GM12878 (cell line): Measurements from ENCODE around the gene PTPRN2. TPM values are rescaled to one million over a fixed set of nuclear protein-coding genes. Genes with fewer than 3 reads are reported as not detected.

Source experiments
- ATAC-seq: fragments of 200-7000 bp; cut with Tn5 transposase; 3 replicates; pipeline ENCODE4 v1.9.1; 2020; ENCODE audit warnings: mild to moderate bottlenecking, moderate library complexity
- BruUV-seq: library from RNA; stranded (reverse); fragments of 400-500 nt; replicated peaks from 2 replicates; lab custom pipeline; 2021; lab: Mats Ljungman, UMichigan
- CTCF ChIA-PET: fragments of 300-600 bp; sonication (Branson Sonifier 250); formaldehyde crosslinking; extraction: SDS; loops from one replicate; lab custom pipeline; 2021; ENCODE audit warnings: inconsistent platforms; lab: Yijun Ruan, JAX
- POLR2A ChIA-PET: fragments of 350-600 bp; formaldehyde crosslinking; extraction: SDS; loops from one replicate; lab custom pipeline; 2021; ENCODE audit warnings: inconsistent platforms; lab: Charles Lee
- RAD21 ChIA-PET: fragments of 300-600 bp; sonication (Branson Sonifier 250); formaldehyde crosslinking; loops from one replicate; lab custom pipeline; 2023; ENCODE audit warnings: antibody characterized with exemption; ENCODE audit not compliant: unreplicated experiment; lab: Charles Lee
- SMC1A ChIA-PET: fragments of 300-600 bp; sonication (Branson Sonifier 250); formaldehyde crosslinking; loops from one replicate; lab custom pipeline; 2023; ENCODE audit not compliant: unreplicated experiment, uncharacterized antibody; lab: Charles Lee
- DNase-seq: peaks from one replicate; pipeline ENCODE4 v3.0.0-alpha.2; 2011; ENCODE audit warnings: low read depth, low spot score
- FAIRE-seq: peaks from 3 replicates; lab custom pipeline; 2011; peaks lifted over from hg19 to GRCh38; lab: Jason Lieb, UNC
- H2AFZ ChIP-seq: 2 replicates; pipeline ENCODE4 v1.6.0; 2011; ENCODE audit warnings: low read depth, low read length, control low read depth; ENCODE audit not compliant: control insufficient read depth
- H3K27ac ChIP-seq: 2 replicates; pipeline ENCODE4 v1.5.1; 2011; ENCODE audit warnings: control low read depth; ENCODE audit not compliant: control insufficient read depth, insufficient read depth
- H3K27me3 ChIP-seq, 2 experiments: replicated peaks in 1 of 2; 2 replicates each; pipeline versions ENCODE4 v1.6.0 to v1.6.1; 2011; ENCODE audit warnings: low read length in 1 of 2; ENCODE audit not compliant: control insufficient read depth in 2 of 2, insufficient read depth in 2 of 2
- H3K36me3 ChIP-seq, 2 experiments: 2 replicates each; pipeline ENCODE4 v1.5.1; 2011; ENCODE audit warnings: low read length in 1 of 2; ENCODE audit not compliant: control insufficient read depth in 2 of 2, insufficient read depth in 2 of 2
- H3K4me1 ChIP-seq: 2 replicates; pipeline ENCODE4 v1.6.1; 2011; ENCODE audit warnings: mild to moderate bottlenecking, low read length, moderate library complexity, mixed read lengths; ENCODE audit not compliant: control insufficient read depth, insufficient read depth
- H3K4me2 ChIP-seq: 2 replicates; pipeline ENCODE4 v1.6.0; 2011; ENCODE audit warnings: control low read depth; ENCODE audit not compliant: control insufficient read depth, insufficient read depth
- H3K4me3 ChIP-seq: fragments of 200-600 bp; sonication (generic); 2 replicates; pipeline ENCODE4 v1.5.1; 2016
- H3K79me2 ChIP-seq: 2 replicates; pipeline ENCODE4 v1.6.0; 2011; ENCODE audit warnings: low read length; ENCODE audit not compliant: control insufficient read depth, insufficient read depth
- H3K9ac ChIP-seq: 2 replicates; pipeline ENCODE4 v1.8.0; 2011; ENCODE audit warnings: low read length, control low read depth, mixed read lengths; ENCODE audit not compliant: control insufficient read depth, insufficient read depth
- H3K9me3 ChIP-seq: replicated peaks from 3 replicates; pipeline ENCODE4 v1.5.1; 2011; ENCODE audit warnings: mild to moderate bottlenecking, low read length; ENCODE audit not compliant: control insufficient read depth, insufficient read depth
- H4K20me1 ChIP-seq: 2 replicates; pipeline ENCODE4 v1.6.0; 2011; ENCODE audit not compliant: control insufficient read depth, insufficient read depth
- CREM ChIP-seq: IDR thresholded peaks from 2 replicates; pipeline ENCODE4 v1.6.1; 2014; ENCODE audit warnings: antibody characterized with exemption, low read depth
- FOS ChIP-seq: IDR thresholded peaks from 3 replicates; pipeline ENCODE4 v1.6.1; 2011; ENCODE audit warnings: borderline replicate concordance; ENCODE audit not compliant: insufficient read length; ENCODE audit errors: extremely low read depth
- FOXK2 ChIP-seq: fragments of 450-650 bp; IDR thresholded peaks from 2 replicates; pipeline ENCODE4 v1.6.1; 2017; ENCODE audit warnings: mild to moderate bottlenecking, moderate library complexity
- MXI1 ChIP-seq: fragments of 150-350 bp; IDR thresholded peaks from 2 replicates; pipeline ENCODE4 v1.6.1; 2011; ENCODE audit warnings: low read depth, mild to moderate bottlenecking, inconsistent platforms, low read length, improper control_type of control experiment
- SPI1 ChIP-seq: IDR thresholded peaks from 2 replicates; pipeline ENCODE4 v1.6.1; 2011; ENCODE audit warnings: low read depth, mild to moderate bottlenecking, low read length, moderate library complexity, borderline replicate concordance; ENCODE audit not compliant: insufficient read depth
- YY1 ChIP-seq: IDR thresholded peaks from 2 replicates; pipeline ENCODE4 v1.6.1; 2011; ENCODE audit warnings: low read depth, mild to moderate bottlenecking, low read length
- ZBED1 ChIP-seq: IDR thresholded peaks from 2 replicates; pipeline ENCODE4 v1.6.1; 2016; ENCODE audit warnings: borderline replicate concordance
- WGBS: methylation state at CpG from one replicate; pipeline ENCODE4 v1.1.6; 2016; ENCODE audit warnings: low lambda C conversion rate; ENCODE audit not compliant: insufficient replicate concordance, insufficient coverage; ENCODE audit errors: missing lambda C conversion rate; 5-methylcytosine and 5-hydroxymethylcytosine counted together
- in situ Hi-C: fragments of 300-500 bp; cut with MboI; formaldehyde crosslinking; loops from 9 replicates; pipeline ENCODE4 v1.14.3; 2018; ENCODE audit warnings: mixed read lengths
- intact Hi-C: fragments of 100-400 bp; cut with micrococcal nuclease; formaldehyde crosslinking; loops from one replicate; pipeline ENCODE4 v1.14.2; 2022; ENCODE audit not compliant: unreplicated experiment
- polyA plus RNA-seq, 11 experiments: library from polyadenylated mRNA; depleted of rRNA in 4 of 11; unstranded in 6 of 11; stranded (reverse) in 5 of 11; fragments of >200 nt; fragmentation: Nextera tagmentation in 4 of 11; fragmentation: Illumina TruSeq in 1 of 11; extraction: Ambion mirVana in 4 of 11; extraction: Trizol in 1 of 11; gene quantifications; 1 replicate in 1 of 11; 2 replicates in 10 of 11; pipeline versions ENCODE4 v1.2.1 to v1.2.3, GENCODE V29; 2011 to 2016; ENCODE audit warnings: inconsistent platforms in 2 of 11, missing spikeins in 2 of 11, low read depth in 1 of 11
- total RNA-seq, 4 experiments: library from RNA; depleted of rRNA in 3 of 4; stranded (reverse); fragments of >200 nt in 3 of 4; fragmentation: Illumina TruSeq in 1 of 4; extraction: Trizol in 1 of 4; gene quantifications; 2 replicates each; pipeline versions ENCODE4 v1.2.1 to v1.2.3, GENCODE V29; 2013 to 2021
- TF ChIP-seq, protein P1 (sequence below): IDR thresholded peaks from 2 replicates; pipeline ENCODE4 v1.6.1; 2012; ENCODE audit warnings: low read depth, low read length, improper control_type of control experiment
- TF ChIP-seq, protein P2 (sequence below): fragments of 450-650 bp; IDR thresholded peaks from 2 replicates; pipeline ENCODE4 v1.6.1; 2017; ENCODE audit warnings: mild to moderate bottlenecking, moderate library complexity
- TF ChIP-seq, protein P3 (sequence below): IDR thresholded peaks from 2 replicates; pipeline ENCODE4 v1.6.1; 2011; ENCODE audit warnings: mild to moderate bottlenecking, low read depth, low read length, moderate library complexity; ENCODE audit not compliant: insufficient replicate concordance

The PTPRN2 gene
- total and polyA plus RNA-seq, 10 of the 15 experiments (the other 5 are each of a cell fraction or from before 2014, with no cell fraction given) = 5.4 TPM; not detected in 9

DNA sequence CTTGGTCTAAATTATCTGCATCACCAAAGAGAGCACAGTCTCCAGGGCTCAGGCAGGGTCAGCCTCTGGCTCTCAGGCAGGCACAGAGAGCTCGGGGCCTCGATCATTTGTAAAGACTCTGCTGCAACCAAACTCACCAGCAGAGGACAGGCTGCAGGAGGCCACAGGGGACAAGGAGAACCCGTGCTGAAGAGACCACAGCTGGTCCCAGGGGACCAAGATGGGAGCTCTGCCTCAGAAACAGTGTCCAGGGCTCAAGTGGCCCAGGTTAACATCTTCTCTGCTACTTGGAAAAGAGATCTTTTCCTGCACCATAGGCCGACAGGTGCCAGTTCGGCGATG lies 543.2 kb downstream of the PTPRN2 start:
- H3K27ac ChIP-seq = no peak overlapping the region
- ChIA-PET CTCF (no interaction called here), POLR2A (no interaction called here), SMC1A (no interaction called here), RAD21 (no interaction called here)
- TF ChIP-seq YY1 = no peak
- TF ChIP-seq, protein P1, sequence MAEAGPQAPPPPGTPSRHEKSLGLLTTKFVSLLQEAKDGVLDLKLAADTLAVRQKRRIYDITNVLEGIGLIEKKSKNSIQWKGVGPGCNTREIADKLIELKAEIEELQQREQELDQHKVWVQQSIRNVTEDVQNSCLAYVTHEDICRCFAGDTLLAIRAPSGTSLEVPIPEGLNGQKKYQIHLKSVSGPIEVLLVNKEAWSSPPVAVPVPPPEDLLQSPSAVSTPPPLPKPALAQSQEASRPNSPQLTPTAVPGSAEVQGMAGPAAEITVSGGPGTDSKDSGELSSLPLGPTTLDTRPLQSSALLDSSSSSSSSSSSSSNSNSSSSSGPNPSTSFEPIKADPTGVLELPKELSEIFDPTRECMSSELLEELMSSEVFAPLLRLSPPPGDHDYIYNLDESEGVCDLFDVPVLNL = no peak
- no peak overlapping the region for H3K4me2 ChIP-seq
- no peaks in the 10 kb centered on the region for H3K27me3 ChIP-seq
- 50% methylated on average over 6 of the region's 6 CpGs for WGBS
- H3K79me2 ChIP-seq = no peaks in the 10 kb centered on the region
- no peak overlapping the region for H2AFZ ChIP-seq
- H3K36me3 ChIP-seq = no peaks in the 10 kb centered on the region
- no peak overlapping the region for H3K9ac ChIP-seq
- H3K4me1 ChIP-seq = no peaks in the 10 kb centered on the region
- ATAC-seq = no peak
- intact Hi-C loops = no loop called here
- no peak for DNase-seq
- no peak overlapping the region for H3K4me3 ChIP-seq
- no peak for FAIRE-seq
- in situ Hi-C loops = no loop called here
- no peaks in the 10 kb centered on the region for H4K20me1 ChIP-seq
- H3K9me3 ChIP-seq = no peaks in the 10 kb centered on the region; the same call in 2 of the 3 replicates
- BruUV-seq = no TSS peak

DNA sequence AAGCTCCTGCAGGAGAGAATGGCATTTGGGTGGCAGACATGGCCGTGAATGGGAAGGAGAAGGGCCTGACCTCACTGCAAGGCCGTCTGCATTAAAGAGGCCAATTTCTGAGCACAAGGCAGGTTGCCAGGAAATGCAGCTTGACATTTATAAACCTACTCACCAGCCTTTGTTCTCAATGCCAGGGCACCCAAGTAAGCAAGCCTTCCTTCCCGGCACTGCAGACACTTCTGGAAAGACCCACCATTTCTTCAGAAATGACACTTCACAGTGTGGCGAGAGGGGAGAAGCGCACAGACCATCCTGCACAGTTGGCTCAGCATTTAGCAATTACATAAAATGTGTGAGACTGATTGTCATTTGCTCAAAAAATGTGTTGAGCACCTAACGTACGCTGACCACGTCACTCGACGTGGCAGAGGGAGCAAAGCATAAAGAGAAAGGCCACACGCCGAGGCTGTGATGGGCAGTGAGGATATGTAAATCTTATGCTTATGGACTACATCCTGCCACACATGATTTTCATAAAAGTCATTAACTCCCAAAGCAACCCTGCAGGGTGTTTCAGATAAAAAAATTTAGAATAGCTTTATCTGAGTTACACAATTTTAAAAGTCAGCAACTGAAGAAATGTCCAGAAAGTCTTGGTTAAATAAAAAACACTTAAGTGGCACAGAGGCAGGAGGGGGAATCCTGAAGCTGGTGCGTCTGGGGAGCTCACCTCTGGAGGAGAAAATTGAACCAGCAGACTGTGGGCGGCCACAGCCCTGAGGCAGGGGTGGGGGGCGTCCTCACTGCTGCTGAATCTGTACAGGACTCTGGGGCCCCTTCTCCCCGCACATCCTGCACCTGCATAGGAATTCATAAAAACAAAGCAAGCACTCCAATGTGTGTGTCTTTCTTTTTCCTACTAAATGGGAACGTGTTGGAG lies 543.8 kb downstream of the PTPRN2 start:
- Histone ChIP-seq H4K20me1 (no peaks in the 10 kb centered on the region), H3K27ac (no peak overlapping the region), H3K27me3 (no peaks in the 10 kb centered on the region), H3K79me2 (no peaks in the 10 kb centered on the region), H3K4me3 (no peak overlapping the region), H3K4me1 (no peaks in the 10 kb centered on the region), H3K36me3 (no peaks in the 10 kb centered on the region), H3K9me3 (no peaks in the 10 kb centered on the region; the same call in 2 of the 3 replicates), H3K4me2 (no peak overlapping the region), H2AFZ (no peak overlapping the region), H3K9ac (no peak overlapping the region)
- 22% methylated on average over 17 of the region's 17 CpGs for WGBS
- ChIA-PET CTCF (no interaction called here), RAD21 (no interaction called here), SMC1A (no interaction called here), POLR2A (no interaction called here)
- intact Hi-C loops (no loop called here), in situ Hi-C loops (no loop called here)
- BruUV-seq = no TSS peak
- ATAC-seq = no peak
- FAIRE-seq = no peak
- no peak for DNase-seq
- TF ChIP-seq, protein P2, sequence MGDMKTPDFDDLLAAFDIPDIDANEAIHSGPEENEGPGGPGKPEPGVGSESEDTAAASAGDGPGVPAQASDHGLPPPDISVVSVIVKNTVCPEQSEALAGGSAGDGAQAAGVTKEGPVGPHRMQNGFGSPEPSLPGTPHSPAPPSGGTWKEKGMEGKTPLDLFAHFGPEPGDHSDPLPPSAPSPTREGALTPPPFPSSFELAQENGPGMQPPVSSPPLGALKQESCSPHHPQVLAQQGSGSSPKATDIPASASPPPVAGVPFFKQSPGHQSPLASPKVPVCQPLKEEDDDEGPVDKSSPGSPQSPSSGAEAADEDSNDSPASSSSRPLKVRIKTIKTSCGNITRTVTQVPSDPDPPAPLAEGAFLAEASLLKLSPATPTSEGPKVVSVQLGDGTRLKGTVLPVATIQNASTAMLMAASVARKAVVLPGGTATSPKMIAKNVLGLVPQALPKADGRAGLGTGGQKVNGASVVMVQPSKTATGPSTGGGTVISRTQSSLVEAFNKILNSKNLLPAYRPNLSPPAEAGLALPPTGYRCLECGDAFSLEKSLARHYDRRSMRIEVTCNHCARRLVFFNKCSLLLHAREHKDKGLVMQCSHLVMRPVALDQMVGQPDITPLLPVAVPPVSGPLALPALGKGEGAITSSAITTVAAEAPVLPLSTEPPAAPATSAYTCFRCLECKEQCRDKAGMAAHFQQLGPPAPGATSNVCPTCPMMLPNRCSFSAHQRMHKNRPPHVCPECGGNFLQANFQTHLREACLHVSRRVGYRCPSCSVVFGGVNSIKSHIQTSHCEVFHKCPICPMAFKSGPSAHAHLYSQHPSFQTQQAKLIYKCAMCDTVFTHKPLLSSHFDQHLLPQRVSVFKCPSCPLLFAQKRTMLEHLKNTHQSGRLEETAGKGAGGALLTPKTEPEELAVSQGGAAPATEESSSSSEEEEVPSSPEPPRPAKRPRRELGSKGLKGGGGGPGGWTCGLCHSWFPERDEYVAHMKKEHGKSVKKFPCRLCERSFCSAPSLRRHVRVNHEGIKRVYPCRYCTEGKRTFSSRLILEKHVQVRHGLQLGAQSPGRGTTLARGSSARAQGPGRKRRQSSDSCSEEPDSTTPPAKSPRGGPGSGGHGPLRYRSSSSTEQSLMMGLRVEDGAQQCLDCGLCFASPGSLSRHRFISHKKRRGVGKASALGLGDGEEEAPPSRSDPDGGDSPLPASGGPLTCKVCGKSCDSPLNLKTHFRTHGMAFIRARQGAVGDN = no peak
- TF ChIP-seq FOS = no peak
- TF ChIP-seq CREM = no peak
- TF ChIP-seq, protein P3, sequence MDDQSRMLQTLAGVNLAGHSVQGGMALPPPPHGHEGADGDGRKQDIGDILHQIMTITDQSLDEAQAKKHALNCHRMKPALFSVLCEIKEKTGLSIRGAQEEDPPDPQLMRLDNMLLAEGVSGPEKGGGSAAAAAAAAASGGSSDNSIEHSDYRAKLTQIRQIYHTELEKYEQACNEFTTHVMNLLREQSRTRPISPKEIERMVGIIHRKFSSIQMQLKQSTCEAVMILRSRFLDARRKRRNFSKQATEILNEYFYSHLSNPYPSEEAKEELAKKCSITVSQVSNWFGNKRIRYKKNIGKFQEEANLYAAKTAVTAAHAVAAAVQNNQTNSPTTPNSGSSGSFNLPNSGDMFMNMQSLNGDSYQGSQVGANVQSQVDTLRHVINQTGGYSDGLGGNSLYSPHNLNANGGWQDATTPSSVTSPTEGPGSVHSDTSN = no peak
- no peak for TF ChIP-seq ZBED1
- no peak for TF ChIP-seq SPI1
- TF ChIP-seq FOXK2 = no peak
- TF ChIP-seq MXI1 = no peak
